HG02623 (cell line): ENCODE results near the gene CCDC85A.

Source experiments
- ATAC-seq: cut with Tn5 transposase; IDR thresholded peaks from one replicate; pipeline ENCODE4 v1.9.1; 2021; ENCODE audit warnings: moderate library complexity; ENCODE audit not compliant: unreplicated experiment

CCDC85A gene

GRCh38 chr2:56348392-56349210 is 164.8 kb downstream of the CCDC85A start:
- peak; percentile 70 for ATAC-seq

- ATAC-seq, result no peak
Observed at GRCh38 chr2:56357655-56358295, 174.0 kb downstream of the CCDC85A start.

GRCh38 chr2:56361844-56362243 is 178.1 kb downstream of the CCDC85A start:
- ATAC-seq, result no peak

GRCh38 chr2:56364902-56365301 is 181.1 kb downstream of the CCDC85A start:
- no peak for ATAC-seq

GRCh38 chr2:56369316-56369715 is 185.5 kb downstream of the CCDC85A start:
- ATAC-seq, result no peak

- no peak for ATAC-seq
Observed at GRCh38 chr2:56372071-56372656, 188.4 kb downstream of the CCDC85A start.

- ATAC-seq, result no peak
Observed at GRCh38 chr2:56375251-56375650, 191.5 kb downstream of the CCDC85A start.

GRCh38 chr2:56376699-56377665 is 193.2 kb downstream of the CCDC85A start:
- ATAC-seq, result no peak

GRCh38 chr2:56379066-56379465 is 195.3 kb downstream of the CCDC85A start:
- ATAC-seq, result no peak

- ATAC-seq, result no peak
Observed at GRCh38 chr2:56380861-56381260, 197.1 kb downstream of the CCDC85A start.

GRCh38 chr2:56382466-56382865 is 198.7 kb downstream of the CCDC85A start:
- no peak for ATAC-seq

GRCh38 chr2:56386657-56387056 is 202.9 kb downstream of the CCDC85A start:
- ATAC-seq, result no peak

GRCh38 chr2:56390644-56391043 is 206.9 kb downstream of the CCDC85A start:
- ATAC-seq, result no peak

GRCh38 chr2:56410140-56410539 is 226.3 kb downstream of the CCDC85A start:
- ATAC-seq, result no peak

GRCh38 chr2:56416500-56417176 is 232.8 kb downstream of the CCDC85A start:
- ATAC-seq, result no peak
